ENCODE data around the gene SLC22A2. TPM values are rescaled to one million over a fixed set of nuclear protein-coding genes. Genes with fewer than 3 reads are reported as not detected.

The SLC22A2 gene
- total RNA-seq, 3 donors from 2014 or later, result not detected

DNA sequence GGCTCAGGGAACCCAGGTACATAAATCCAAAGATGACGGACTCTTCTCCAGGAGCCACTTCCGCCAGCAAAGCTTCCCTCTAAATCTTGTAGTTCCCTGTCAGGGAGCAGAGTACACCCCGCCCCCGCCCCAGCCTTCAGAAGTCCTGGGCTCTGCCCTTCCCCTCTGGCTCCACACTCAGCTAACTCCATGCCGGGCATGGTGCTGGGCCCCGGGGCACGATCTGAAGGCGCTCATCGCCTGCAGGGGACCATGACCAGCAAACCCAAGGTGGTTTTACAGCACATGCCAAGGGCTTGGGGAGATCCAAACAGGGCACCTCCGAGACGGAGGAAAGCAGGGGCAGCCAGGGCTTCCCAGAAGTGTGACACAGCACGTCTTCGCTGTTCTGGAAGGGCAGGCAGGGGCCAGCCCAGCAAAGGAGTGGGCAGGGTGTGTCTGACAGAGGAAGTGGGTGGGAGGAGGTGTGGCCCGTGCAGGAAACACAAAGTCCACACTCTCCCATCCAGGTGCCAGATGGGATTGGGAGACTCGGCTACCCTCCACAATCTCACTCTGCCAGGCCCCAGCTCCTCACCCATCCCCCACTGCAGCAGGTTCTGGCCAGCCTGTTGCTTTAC lies 41.6 kb upstream of the SLC22A2 start:
- H3K9me3 ChIP-seq, result no peaks in the 10 kb centered on the region
- intact Hi-C loops (cut with DNase I; ENCODE audit: low total_unique reads), result no loop called here
- DNase-seq (ENCODE audit: low spot score in 2 of 2), result no peak
- no peaks in the 10 kb centered on the region for H3K27me3 ChIP-seq
- H3K4me3 ChIP-seq, result no peak overlapping the region
- no peak for TF ChIP-seq POLR2A (IDR thresholded peaks at IDR 0.05)
- TF ChIP-seq, protein P1, sequence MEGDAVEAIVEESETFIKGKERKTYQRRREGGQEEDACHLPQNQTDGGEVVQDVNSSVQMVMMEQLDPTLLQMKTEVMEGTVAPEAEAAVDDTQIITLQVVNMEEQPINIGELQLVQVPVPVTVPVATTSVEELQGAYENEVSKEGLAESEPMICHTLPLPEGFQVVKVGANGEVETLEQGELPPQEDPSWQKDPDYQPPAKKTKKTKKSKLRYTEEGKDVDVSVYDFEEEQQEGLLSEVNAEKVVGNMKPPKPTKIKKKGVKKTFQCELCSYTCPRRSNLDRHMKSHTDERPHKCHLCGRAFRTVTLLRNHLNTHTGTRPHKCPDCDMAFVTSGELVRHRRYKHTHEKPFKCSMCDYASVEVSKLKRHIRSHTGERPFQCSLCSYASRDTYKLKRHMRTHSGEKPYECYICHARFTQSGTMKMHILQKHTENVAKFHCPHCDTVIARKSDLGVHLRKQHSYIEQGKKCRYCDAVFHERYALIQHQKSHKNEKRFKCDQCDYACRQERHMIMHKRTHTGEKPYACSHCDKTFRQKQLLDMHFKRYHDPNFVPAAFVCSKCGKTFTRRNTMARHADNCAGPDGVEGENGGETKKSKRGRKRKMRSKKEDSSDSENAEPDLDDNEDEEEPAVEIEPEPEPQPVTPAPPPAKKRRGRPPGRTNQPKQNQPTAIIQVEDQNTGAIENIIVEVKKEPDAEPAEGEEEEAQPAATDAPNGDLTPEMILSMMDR (IDR thresholded peaks at IDR 0.05), result no peak
- TF ChIP-seq POLR2AphosphoS5 (IDR thresholded peaks at IDR 0.05), result no peak
- H3K36me3 ChIP-seq, result no peaks in the 10 kb centered on the region
- H3K27ac ChIP-seq, result no peak overlapping the region
- H3K4me1 ChIP-seq, result no peaks in the 10 kb centered on the region

DNA sequence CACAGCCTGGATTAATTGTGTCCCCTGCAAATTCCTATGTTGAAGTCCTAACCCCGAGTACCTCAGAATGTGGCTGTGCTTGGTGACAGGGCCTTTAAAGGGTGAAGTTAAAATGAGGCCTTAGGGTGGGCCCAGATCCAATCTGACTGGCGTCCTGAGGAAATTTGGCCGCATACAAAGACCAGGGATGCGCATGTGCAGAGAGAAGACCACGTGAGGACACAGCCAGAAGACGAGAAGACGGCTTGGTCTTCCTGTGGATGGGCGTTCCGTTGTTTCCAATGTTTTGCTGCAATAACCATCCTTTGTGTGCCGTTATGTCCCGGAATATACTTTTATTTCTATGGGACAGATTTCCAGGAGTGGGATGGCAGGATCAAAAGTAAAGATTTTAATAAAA lies 40.9 kb upstream of the SLC22A2 start:
- Histone ChIP-seq H3K9me3 (no peaks in the 10 kb centered on the region), H3K27ac (no peak overlapping the region), H3K4me3 (no peak overlapping the region), H3K27me3 (no peaks in the 10 kb centered on the region), H3K36me3 (no peaks in the 10 kb centered on the region), H3K4me1 (no peaks in the 10 kb centered on the region)
- intact Hi-C loops (cut with DNase I; ENCODE audit: low total_unique reads), result no loop called here
- TF ChIP-seq, protein P1 (IDR thresholded peaks at IDR 0.05), result no peak
- no peak for TF ChIP-seq POLR2AphosphoS5 (IDR thresholded peaks at IDR 0.05)
- TF ChIP-seq POLR2A (IDR thresholded peaks at IDR 0.05), result no peak
- no peak for DNase-seq (ENCODE audit: low spot score in 2 of 2)

DNA sequence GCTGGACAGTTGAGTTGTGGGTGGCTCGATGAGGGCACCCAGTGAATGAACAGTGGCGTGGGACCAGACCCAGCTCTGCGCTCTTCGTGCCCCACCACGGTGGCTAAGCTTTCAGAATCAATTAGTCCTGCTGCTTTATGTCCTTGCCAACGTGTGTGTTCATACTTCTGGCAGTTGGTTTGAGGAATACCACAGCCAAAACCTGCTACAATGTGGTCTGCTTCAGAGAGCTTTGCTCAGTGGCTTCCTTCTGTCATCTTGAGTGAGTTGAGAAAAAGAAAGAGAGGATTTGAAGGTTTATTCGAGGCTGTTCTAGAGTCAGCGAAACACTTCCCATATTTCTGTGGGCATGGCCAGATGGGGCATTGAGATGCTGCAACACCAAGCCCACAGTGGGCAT lies 39.5 kb upstream of the SLC22A2 start:
- Histone ChIP-seq H3K36me3 (no peaks in the 10 kb centered on the region), H3K9me3 (no peaks in the 10 kb centered on the region), H3K4me3 (no peak overlapping the region), H3K27me3 (no peaks in the 10 kb centered on the region), H3K4me1 (no peaks in the 10 kb centered on the region), H3K27ac (no peak overlapping the region)
- no peak for DNase-seq (ENCODE audit: low spot score in 2 of 2)
- TF ChIP-seq, protein P1 (IDR thresholded peaks at IDR 0.05), result no peak
- TF ChIP-seq POLR2A (IDR thresholded peaks at IDR 0.05), result no peak
- no peak for TF ChIP-seq POLR2AphosphoS5 (IDR thresholded peaks at IDR 0.05)
- intact Hi-C loops (cut with DNase I; ENCODE audit: low total_unique reads), result no loop called here

DNA sequence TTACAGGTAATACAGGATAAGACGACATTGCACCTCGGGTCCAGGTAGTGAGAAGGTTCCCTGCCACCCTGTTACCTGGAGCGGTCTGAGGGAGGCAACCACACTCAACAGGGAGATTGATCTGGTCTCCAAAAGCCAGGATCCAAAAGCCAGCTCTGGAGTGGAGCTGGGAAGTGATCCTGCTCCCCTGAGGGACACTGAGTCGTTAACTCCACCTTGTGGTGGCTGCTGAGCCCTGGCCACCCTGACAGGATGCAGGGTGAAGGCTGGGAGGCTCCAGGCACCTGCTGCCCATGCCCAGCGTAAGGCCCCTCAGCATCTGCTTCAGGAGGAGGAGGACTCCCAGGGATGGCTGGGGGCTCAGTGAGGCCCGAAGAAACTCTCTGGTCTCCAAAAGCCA lies 38.7 kb upstream of the SLC22A2 start:
- H3K4me1 ChIP-seq, result no peaks in the 10 kb centered on the region
- intact Hi-C loops (cut with DNase I; ENCODE audit: low total_unique reads), result no loop called here
- no peaks in the 10 kb centered on the region for H3K27me3 ChIP-seq
- H3K27ac ChIP-seq, result no peak overlapping the region
- no peak for DNase-seq (ENCODE audit: low spot score in 2 of 2)
- H3K36me3 ChIP-seq, result no peaks in the 10 kb centered on the region
- no peak overlapping the region for H3K4me3 ChIP-seq
- H3K9me3 ChIP-seq, result no peaks in the 10 kb centered on the region
- TF ChIP-seq POLR2AphosphoS5 (IDR thresholded peaks at IDR 0.05) (no peak), POLR2A (IDR thresholded peaks at IDR 0.05) (no peak)
- TF ChIP-seq, protein P1 (IDR thresholded peaks at IDR 0.05), result no peak

DNA sequence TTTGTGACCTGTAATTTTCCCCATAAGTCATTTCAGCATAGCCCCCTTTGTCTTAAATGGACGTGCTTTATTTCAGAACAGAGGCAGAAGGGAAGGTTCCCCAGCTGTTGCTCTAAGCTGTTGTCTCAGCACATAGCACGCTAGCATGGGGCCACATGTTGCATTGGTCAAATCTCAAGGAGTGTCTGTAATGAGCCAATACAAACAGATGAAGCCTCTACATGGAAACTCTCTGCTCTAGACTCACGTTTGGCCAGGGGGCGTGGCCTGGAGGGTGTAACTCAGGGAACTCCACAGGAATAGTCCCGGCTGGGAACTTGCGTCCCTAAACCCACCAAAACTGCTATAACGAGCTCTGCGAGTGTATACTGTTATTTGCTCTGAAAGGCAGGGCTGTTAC lies 35.2 kb upstream of the SLC22A2 start:
- Histone ChIP-seq H3K36me3 (no peaks in the 10 kb centered on the region), H3K4me3 (no peak overlapping the region), H3K27me3 (no peaks in the 10 kb centered on the region), H3K9me3 (no peaks in the 10 kb centered on the region), H3K4me1 (no peaks in the 10 kb centered on the region), H3K27ac (no peak overlapping the region)
- intact Hi-C loops (cut with DNase I; ENCODE audit: low total_unique reads), result no loop called here
- no peak for DNase-seq (ENCODE audit: low spot score in 2 of 2)
- TF ChIP-seq, protein P1 (IDR thresholded peaks at IDR 0.05), result no peak
- no peak for TF ChIP-seq POLR2AphosphoS5 (IDR thresholded peaks at IDR 0.05)
- TF ChIP-seq POLR2A (IDR thresholded peaks at IDR 0.05), result no peak
